ENCODE results near the gene FBLN2. TPM values are rescaled to one million over a fixed set of nuclear protein-coding genes. Genes with fewer than 3 reads are reported as not detected.

Gene FBLN2
- total RNA-seq, 1 donor from 2014 or later = 5.8 TPM

DNA sequence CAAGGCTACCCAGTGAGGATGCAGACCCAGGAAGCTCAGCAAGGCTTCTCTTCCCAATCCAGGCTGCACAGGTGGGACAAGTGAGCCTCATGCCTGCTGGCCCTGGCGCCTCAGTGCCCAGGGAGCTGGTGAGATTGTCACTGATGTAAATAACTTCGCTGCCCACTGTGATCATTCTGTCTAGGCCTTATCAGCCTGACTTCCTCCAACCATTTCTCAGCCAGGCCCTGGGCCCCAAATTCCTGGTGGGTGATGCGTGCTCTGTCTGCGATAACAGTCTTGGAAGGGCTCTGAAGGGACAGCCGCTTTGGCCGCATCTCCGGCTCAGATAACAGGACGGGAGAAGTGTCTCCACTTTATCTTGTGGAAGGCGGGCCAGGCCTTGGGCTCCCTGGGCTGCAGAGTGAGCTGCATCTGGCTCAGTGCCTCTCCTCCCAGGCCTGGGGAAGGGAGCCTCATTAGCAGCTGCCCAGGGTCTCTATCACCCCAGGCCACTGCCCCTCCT is 2.2 kb upstream of the FBLN2 start:
- Mint-ChIP-seq H3K27ac (no peak overlapping the region), H3K4me1 (ENCODE audit: low read depth) (peaks cover 7% of the 10 kb centered on the region), H3K36me3 (ENCODE audit: insufficient read depth) (no peaks in the 10 kb centered on the region), H3K27me3 (peaks cover 61% of the 10 kb centered on the region), H3K4me3 (ENCODE audit: low read depth) (no peak overlapping the region), H3K9me3 (ENCODE audit: low read depth) (no peaks in the 10 kb centered on the region)
- TF ChIP-seq, protein P1, sequence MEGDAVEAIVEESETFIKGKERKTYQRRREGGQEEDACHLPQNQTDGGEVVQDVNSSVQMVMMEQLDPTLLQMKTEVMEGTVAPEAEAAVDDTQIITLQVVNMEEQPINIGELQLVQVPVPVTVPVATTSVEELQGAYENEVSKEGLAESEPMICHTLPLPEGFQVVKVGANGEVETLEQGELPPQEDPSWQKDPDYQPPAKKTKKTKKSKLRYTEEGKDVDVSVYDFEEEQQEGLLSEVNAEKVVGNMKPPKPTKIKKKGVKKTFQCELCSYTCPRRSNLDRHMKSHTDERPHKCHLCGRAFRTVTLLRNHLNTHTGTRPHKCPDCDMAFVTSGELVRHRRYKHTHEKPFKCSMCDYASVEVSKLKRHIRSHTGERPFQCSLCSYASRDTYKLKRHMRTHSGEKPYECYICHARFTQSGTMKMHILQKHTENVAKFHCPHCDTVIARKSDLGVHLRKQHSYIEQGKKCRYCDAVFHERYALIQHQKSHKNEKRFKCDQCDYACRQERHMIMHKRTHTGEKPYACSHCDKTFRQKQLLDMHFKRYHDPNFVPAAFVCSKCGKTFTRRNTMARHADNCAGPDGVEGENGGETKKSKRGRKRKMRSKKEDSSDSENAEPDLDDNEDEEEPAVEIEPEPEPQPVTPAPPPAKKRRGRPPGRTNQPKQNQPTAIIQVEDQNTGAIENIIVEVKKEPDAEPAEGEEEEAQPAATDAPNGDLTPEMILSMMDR (IDR thresholded peaks at IDR 0.05; ENCODE audit: unreplicated experiment) = no peak
- DNase-seq (ENCODE audit: low spot score, unreplicated experiment) = no peak

DNA sequence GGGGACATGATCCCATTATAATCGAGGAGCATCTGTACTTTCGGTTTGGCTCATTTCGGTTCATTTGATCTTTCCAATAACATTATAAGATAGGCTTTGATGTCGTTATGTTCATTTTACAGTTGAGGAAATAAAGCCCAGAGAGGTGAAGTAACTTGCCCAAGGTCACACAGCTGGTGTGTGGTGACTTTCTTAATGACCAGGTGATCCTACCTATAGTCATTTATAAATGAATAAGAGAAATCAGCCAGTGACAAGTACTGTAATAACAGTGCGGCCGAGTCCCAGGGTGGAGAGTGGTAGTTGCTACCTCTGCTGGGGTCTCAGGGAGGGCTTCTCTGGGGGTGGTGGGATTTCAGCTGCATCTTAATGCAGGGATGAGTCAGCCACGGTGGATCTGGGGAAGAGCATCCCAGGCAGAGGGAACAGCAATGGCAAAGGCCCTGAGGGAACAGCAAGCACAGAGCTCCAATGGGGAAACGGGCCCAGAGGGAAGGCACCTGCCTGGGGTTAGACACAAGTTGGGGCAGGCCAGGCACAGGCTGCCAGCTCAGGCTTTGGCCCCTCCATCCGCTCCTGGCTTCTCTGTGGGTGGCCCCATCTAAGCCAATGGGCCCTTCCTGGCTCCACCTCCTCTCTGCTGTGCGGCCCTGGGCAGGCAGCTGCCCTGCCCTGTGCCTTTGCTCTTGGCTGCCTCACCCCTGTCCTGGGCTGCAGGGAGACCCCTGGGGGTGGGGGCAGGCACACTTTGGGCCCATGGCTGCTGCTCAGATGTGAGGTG is 1.1 kb upstream of the FBLN2 start:
- TF ChIP-seq, protein P1 (IDR thresholded peaks at IDR 0.05; ENCODE audit: unreplicated experiment) = no peak
- Mint-ChIP-seq H3K36me3 (ENCODE audit: insufficient read depth) (no peaks in the 10 kb centered on the region), H3K27ac (no peak overlapping the region), H3K4me3 (ENCODE audit: low read depth) (peak overlapping the region; percentile 32), H3K27me3 (peaks cover 66% of the 10 kb centered on the region), H3K4me1 (ENCODE audit: low read depth) (peaks cover 7% of the 10 kb centered on the region), H3K9me3 (ENCODE audit: low read depth) (no peaks in the 10 kb centered on the region)
- DNase-seq (ENCODE audit: low spot score, unreplicated experiment) = no peak

DNA sequence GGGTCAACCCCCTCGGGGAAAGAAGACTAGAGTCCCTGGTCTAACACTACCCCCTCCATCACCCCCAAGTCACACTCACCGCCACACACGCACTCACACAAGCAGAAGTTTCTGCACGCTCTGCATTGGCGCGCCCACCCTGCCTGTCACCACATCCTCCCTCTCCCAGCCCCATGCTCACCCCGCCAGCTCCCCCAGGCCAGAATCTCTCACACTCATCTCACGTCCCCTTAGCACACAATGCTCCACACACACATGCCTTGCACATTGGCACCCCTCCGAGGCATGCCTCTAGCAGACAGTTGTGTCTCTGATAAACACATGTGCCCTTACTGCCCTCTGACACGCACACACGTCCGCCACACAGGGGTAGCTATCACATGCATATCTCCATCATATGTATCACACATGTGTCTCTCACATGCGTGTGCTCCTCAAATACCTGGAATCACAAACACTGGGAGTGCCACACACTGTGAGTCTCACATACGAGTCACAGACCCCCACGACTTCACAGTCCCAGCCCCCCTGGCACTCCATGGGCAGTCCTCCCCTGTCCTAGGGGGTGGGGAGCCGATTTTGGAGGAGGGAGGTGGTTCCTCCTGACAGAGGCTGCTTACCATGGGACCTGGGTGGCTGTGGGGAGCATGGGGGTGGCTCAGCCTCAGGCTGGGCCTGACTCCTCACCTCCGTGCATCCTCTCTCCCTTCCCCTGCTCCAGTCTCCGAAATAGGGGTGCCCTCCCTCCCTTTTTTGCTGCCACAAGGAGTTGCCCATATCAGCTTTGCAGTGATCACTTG is 898 bp downstream of the FBLN2 start:
- Mint-ChIP-seq H3K9me3 (ENCODE audit: low read depth) (no peaks in the 10 kb centered on the region), H3K4me1 (ENCODE audit: low read depth) (peaks cover 7% of the 10 kb centered on the region), H3K4me3 (ENCODE audit: low read depth) (peak overlapping the region; percentile 68), H3K36me3 (ENCODE audit: insufficient read depth) (no peaks in the 10 kb centered on the region), H3K27me3 (peaks cover 63% of the 10 kb centered on the region), H3K27ac (peak overlapping the region; percentile 79)
- TF ChIP-seq, protein P1 (IDR thresholded peaks at IDR 0.05; ENCODE audit: unreplicated experiment) = no peak
- DNase-seq (ENCODE audit: low spot score, unreplicated experiment) = no peak

DNA sequence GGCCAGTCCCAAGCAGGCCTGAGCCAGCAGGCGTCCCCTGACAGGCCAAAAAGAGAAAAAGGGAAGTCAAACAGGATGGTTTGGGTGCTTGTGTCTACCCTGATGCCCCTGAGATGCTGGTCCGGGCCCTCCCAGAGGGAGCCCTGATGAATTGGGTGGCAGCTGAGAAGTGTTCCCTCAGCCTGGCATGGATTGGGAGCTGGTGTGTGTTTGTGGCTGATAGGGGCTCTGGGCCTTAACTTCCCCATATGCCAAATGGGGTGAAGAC is 1.4 kb downstream of the FBLN2 start:
- Mint-ChIP-seq H3K9me3 (ENCODE audit: low read depth) (no peaks in the 10 kb centered on the region), H3K27ac (no peak overlapping the region), H3K4me3 (ENCODE audit: low read depth) (no peak overlapping the region), H3K27me3 (peaks cover 58% of the 10 kb centered on the region), H3K36me3 (ENCODE audit: insufficient read depth) (no peaks in the 10 kb centered on the region), H3K4me1 (ENCODE audit: low read depth) (peaks cover 7% of the 10 kb centered on the region)
- TF ChIP-seq, protein P1 (IDR thresholded peaks at IDR 0.05; ENCODE audit: unreplicated experiment) = no peak
- no peak for DNase-seq (ENCODE audit: low spot score, unreplicated experiment)

DNA sequence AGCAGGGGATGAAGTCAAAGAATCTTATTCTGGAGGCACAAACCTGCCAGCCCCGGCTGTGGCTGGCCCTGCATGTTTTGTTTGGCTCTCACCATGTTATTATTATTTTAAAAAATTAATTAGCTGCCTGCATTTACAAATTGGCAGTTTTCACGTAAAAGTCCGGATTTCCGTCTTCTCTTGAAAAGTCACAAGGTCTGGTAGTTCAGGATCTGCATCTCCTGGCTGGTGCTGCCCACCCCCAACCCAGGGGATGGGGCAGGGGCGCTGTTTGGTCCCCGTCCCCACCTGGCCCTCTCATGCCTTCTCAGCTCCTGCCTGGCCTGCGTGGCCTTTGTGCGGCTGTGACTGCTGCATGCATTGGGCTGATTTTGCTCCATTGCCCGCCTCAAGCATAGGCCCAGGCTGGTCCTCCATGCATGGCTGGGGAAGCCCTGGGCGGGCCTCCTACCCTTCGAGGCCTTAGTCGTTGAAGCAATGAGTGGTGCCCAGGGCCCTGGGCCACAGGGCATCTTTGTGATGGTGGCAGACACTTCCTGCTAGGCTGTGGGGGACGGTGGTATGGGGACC is 2.0 kb downstream of the FBLN2 start:
- no peaks in the 10 kb centered on the region for H3K36me3 Mint-ChIP-seq (ENCODE audit: insufficient read depth)
- no peak overlapping the region for H3K4me3 Mint-ChIP-seq (ENCODE audit: low read depth)
- H3K27ac Mint-ChIP-seq = no peak overlapping the region
- H3K27me3 Mint-ChIP-seq = peaks cover 55% of the 10 kb centered on the region
- no peaks in the 10 kb centered on the region for H3K9me3 Mint-ChIP-seq (ENCODE audit: low read depth)
- TF ChIP-seq, protein P1 (IDR thresholded peaks at IDR 0.05; ENCODE audit: unreplicated experiment) = no peak
- peaks cover 7% of the 10 kb centered on the region for H3K4me1 Mint-ChIP-seq (ENCODE audit: low read depth)
- no peak for DNase-seq (ENCODE audit: low spot score, unreplicated experiment)
